Vagina (tissue), 2 donors: Measurements from ENCODE around the gene CYYR1.

ENCODE experiments used
- POLR2A ChIP-seq, 2 donors: fragments of 450-650 bp; IDR thresholded peaks; one replicate each; pipeline ENCODE4 v1.6.1; 2017; ENCODE audit warnings: antibody characterized with exemption in 2 of 2, mild to moderate bottlenecking in 2 of 2, moderate library complexity in 2 of 2
- TF ChIP-seq, protein P1 (sequence below), 3 experiments: fragments of 450-650 bp in 2 of 3; fragments of 200-600 bp in 1 of 3; sonication (generic) in 1 of 3; IDR thresholded peaks; one replicate each; pipeline ENCODE4 v1.5.1; 2017 to 2019; ENCODE audit warnings: antibody characterized with exemption in 3 of 3, mild to moderate bottlenecking in 2 of 3, moderate library complexity in 2 of 3

DNA sequence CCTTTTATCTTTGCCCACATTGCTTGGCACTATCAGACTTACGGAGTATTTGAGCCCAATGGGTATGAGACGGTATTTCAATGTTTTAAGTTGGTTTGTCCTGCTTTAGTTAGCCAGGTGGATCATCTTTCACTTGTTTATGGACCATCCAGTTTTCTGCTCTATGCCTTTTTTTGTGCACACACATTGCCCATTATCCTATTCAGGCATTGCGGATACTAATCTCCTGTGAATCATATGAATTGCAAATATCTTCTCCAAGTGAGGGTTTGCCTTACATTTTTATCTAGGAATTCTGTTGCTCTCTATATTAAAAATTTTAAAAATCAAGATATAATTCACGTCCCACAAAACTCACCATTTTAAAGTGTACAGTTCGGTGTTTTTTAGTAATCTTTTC lies 14.0 kb downstream of the CYYR1 start:
- no peak for TF ChIP-seq POLR2A (IDR thresholded peaks at IDR 0.05)
- TF ChIP-seq, protein P1, sequence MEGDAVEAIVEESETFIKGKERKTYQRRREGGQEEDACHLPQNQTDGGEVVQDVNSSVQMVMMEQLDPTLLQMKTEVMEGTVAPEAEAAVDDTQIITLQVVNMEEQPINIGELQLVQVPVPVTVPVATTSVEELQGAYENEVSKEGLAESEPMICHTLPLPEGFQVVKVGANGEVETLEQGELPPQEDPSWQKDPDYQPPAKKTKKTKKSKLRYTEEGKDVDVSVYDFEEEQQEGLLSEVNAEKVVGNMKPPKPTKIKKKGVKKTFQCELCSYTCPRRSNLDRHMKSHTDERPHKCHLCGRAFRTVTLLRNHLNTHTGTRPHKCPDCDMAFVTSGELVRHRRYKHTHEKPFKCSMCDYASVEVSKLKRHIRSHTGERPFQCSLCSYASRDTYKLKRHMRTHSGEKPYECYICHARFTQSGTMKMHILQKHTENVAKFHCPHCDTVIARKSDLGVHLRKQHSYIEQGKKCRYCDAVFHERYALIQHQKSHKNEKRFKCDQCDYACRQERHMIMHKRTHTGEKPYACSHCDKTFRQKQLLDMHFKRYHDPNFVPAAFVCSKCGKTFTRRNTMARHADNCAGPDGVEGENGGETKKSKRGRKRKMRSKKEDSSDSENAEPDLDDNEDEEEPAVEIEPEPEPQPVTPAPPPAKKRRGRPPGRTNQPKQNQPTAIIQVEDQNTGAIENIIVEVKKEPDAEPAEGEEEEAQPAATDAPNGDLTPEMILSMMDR (IDR thresholded peaks at IDR 0.05): no peak
